Progenitor cell of endocrine pancreas (in vitro differentiated cells): Measurements from ENCODE around the gene TESMIN. TPM values are rescaled to one million over a fixed set of nuclear protein-coding genes. Genes with fewer than 3 reads are reported as not detected.

Experiments
- DNase-seq: peaks from one replicate; pipeline ENCODE4 v3.0.0; 2021; ENCODE audit warnings: low spot score; ENCODE audit not compliant: unreplicated experiment
- H3K27ac Mint-ChIP-seq: 2 replicates; pipeline ENCODE4 v1.8.0; 2021; ENCODE audit warnings: mild to moderate bottlenecking, moderate library complexity, mixed read lengths
- H3K27me3 Mint-ChIP-seq: 2 replicates; pipeline ENCODE4 v1.8.0; 2021; ENCODE audit warnings: mixed read lengths
- H3K36me3 Mint-ChIP-seq: 2 replicates; pipeline ENCODE4 v1.8.0; 2022; ENCODE audit warnings: mixed read lengths; ENCODE audit not compliant: insufficient read depth
- H3K4me1 Mint-ChIP-seq: 2 replicates; pipeline ENCODE4 v1.8.0; 2021; ENCODE audit warnings: low read depth, mixed read lengths
- H3K4me3 Mint-ChIP-seq: 2 replicates; pipeline ENCODE4 v1.8.0; 2021; ENCODE audit warnings: low read depth, mild to moderate bottlenecking, moderate library complexity, mixed read lengths
- H3K9me3 Mint-ChIP-seq: 2 replicates; pipeline ENCODE4 v1.8.0; 2021; ENCODE audit warnings: low read depth, mixed read lengths
- total RNA-seq: library from RNA; stranded (reverse); gene quantifications from 2 replicates; pipeline ENCODE4 v1.2.1, GENCODE V29; 2021
- TF ChIP-seq, protein P1 (sequence below): fragments of 200-600 bp; sonication (generic); IDR thresholded peaks from one replicate; pipeline ENCODE4 v1.5.0; 2021; ENCODE audit warnings: antibody characterized with exemption, mild to moderate bottlenecking; ENCODE audit not compliant: unreplicated experiment

Gene TESMIN
- total RNA-seq, 1 donor from 2014 or later = 26.6 TPM

GRCh38 chr11:68678031-68678441, 73.3 kb downstream of the TESMIN start:
- H3K9me3 Mint-ChIP-seq = no peaks in the 10 kb centered on the region
- DNase-seq = no peak
- TF ChIP-seq, protein P1, sequence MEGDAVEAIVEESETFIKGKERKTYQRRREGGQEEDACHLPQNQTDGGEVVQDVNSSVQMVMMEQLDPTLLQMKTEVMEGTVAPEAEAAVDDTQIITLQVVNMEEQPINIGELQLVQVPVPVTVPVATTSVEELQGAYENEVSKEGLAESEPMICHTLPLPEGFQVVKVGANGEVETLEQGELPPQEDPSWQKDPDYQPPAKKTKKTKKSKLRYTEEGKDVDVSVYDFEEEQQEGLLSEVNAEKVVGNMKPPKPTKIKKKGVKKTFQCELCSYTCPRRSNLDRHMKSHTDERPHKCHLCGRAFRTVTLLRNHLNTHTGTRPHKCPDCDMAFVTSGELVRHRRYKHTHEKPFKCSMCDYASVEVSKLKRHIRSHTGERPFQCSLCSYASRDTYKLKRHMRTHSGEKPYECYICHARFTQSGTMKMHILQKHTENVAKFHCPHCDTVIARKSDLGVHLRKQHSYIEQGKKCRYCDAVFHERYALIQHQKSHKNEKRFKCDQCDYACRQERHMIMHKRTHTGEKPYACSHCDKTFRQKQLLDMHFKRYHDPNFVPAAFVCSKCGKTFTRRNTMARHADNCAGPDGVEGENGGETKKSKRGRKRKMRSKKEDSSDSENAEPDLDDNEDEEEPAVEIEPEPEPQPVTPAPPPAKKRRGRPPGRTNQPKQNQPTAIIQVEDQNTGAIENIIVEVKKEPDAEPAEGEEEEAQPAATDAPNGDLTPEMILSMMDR = no peak
- H3K27me3 Mint-ChIP-seq = peaks cover 35% of the 10 kb centered on the region
- no peak overlapping the region for H3K4me3 Mint-ChIP-seq
- no peaks in the 10 kb centered on the region for H3K4me1 Mint-ChIP-seq
- H3K27ac Mint-ChIP-seq = no peak overlapping the region
- H3K36me3 Mint-ChIP-seq = no peaks in the 10 kb centered on the region

DNA sequence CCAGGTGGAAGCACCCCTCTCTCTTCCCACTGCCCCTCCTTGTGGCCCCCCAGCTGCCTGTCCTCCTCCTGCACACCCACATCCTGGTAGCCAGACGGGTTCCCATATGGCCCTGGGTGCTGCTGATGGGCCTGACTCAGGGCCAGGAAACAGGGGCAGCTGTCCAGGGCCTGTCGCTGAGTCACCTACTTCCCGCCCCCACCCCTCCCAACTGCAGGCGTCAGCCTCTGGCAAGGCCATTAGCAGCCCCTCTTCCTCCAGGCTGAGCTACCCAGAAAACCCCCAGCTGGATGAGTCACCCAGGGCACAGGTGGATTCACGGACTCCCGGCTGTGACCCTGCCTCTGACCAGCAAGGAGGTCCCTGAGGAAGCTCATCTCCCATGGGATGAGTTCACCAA, 73.9 kb downstream of the TESMIN start:
- Mint-ChIP-seq H3K9me3 (no peaks in the 10 kb centered on the region), H3K4me3 (no peak overlapping the region), H3K27me3 (peaks cover 35% of the 10 kb centered on the region), H3K4me1 (no peaks in the 10 kb centered on the region), H3K36me3 (no peaks in the 10 kb centered on the region), H3K27ac (no peak overlapping the region)
- no peak for DNase-seq
- TF ChIP-seq, protein P1 = no peak

- Mint-ChIP-seq H3K4me3 (no peak overlapping the region), H3K36me3 (no peaks in the 10 kb centered on the region), H3K27ac (no peak overlapping the region), H3K27me3 (peaks cover 30% of the 10 kb centered on the region), H3K9me3 (no peaks in the 10 kb centered on the region), H3K4me1 (no peaks in the 10 kb centered on the region)
- DNase-seq = no peak
- TF ChIP-seq, protein P1 = no peak
Observed at GRCh38 chr11:68674461-68674860, 76.9 kb downstream of the TESMIN start.

- TF ChIP-seq, protein P1 = no peak
Observed at GRCh38 chr11:68673991-68674390, 77.3 kb downstream of the TESMIN start.

DNA sequence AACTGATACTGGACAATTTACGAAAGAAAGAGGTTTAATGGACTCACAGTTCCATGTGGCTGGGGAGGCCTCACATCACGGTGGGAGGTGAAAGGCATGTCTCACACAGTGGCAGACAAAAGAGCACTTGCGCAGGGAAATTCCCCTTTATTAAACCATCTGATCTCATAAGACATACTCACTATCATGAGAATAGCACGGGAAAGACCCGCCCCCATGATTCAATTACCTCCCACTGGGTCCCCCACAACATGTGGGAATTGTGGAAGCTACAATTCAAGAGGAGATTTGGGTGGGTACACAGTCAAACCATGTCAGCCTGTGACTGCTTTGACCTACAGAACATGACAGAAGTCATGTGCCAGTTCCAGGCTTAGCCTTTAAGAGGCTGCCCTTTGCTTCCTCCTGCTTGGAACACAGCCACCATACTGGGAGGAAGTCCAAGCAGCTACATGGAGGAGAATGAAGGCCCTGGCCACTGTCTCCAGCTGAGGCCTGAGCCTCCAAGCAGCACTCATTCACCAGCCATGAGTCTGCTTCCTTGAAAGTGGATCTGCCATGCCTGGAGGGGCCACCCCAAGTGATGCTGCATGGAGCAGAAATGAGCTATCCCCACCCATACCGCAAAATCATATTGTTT, 77.9 kb downstream of the TESMIN start:
- H3K36me3 Mint-ChIP-seq = no peaks in the 10 kb centered on the region

More at GRCh38 chr11:68673991-68674390, 77.3 kb downstream of the TESMIN start:
- no peak overlapping the region for H3K27ac Mint-ChIP-seq
- no peaks in the 10 kb centered on the region for H3K36me3 Mint-ChIP-seq
- no peaks in the 10 kb centered on the region for H3K9me3 Mint-ChIP-seq
- H3K27me3 Mint-ChIP-seq = peaks cover 28% of the 10 kb centered on the region
- H3K4me1 Mint-ChIP-seq = no peaks in the 10 kb centered on the region
- no peak for DNase-seq
- no peak overlapping the region for H3K4me3 Mint-ChIP-seq

More for the DNA sequence above, 77.9 kb downstream of the TESMIN start:
- DNase-seq = no peak
- no peaks in the 10 kb centered on the region for H3K4me1 Mint-ChIP-seq
- TF ChIP-seq, protein P1 = no peak
- H3K27ac Mint-ChIP-seq = no peak overlapping the region
- no peak overlapping the region for H3K4me3 Mint-ChIP-seq
- no peaks in the 10 kb centered on the region for H3K9me3 Mint-ChIP-seq
- H3K27me3 Mint-ChIP-seq = peaks cover 27% of the 10 kb centered on the region
